ENCODE measurements around the gene USB1.

- peak in 7 of 12 donors; percentile 7 to 43 (median 36) for TF ChIP-seq CTCF (IDR thresholded peaks at IDR 0.05)
- TF ChIP-seq POLR2A (IDR thresholded peaks at IDR 0.05): no peak
Observed at GRCh38 chr16:57994778-57995177, 6.4 kb upstream of the USB1 start.

Measured in heart left ventricle (tissue), 13 donors.